ENCODE results near the gene WT1.

Gene WT1

DNA sequence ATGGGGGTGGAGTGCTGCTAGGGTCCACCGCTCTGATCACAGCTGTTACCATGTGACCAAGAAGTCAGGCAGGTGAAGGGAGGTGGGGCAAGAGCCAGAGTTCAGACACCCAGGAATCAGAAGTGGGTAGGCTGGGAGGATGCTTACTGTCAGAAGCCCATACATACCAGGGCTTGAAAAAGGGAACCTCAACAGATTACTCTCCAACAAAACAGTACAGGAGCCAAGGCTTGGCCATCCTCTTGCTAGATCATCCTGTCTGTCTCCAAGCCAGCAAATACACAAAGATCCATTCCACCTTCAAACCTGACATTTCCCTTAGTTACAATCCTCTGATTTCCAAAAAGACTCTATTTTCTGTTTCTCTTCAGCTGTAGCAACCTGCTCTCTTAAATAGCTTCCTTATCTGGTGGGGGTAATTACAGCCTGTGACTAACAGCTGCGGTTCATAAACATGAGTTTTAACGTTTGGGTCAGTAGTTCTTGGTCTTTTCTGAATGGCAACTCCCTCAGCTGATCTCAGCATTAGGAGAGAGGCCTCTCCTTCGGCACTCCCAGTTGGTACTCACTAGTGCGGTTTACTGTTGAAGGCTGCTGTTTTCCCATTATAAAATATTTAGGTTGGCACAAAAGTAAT, 31.1 kb upstream of the WT1 start:
- no peak for DNase-seq (ENCODE audit: low read depth)
- H3K4me3 ChIP-seq (ENCODE audit: low read depth, low read length) = no peak overlapping the region
- TF ChIP-seq, protein P1, sequence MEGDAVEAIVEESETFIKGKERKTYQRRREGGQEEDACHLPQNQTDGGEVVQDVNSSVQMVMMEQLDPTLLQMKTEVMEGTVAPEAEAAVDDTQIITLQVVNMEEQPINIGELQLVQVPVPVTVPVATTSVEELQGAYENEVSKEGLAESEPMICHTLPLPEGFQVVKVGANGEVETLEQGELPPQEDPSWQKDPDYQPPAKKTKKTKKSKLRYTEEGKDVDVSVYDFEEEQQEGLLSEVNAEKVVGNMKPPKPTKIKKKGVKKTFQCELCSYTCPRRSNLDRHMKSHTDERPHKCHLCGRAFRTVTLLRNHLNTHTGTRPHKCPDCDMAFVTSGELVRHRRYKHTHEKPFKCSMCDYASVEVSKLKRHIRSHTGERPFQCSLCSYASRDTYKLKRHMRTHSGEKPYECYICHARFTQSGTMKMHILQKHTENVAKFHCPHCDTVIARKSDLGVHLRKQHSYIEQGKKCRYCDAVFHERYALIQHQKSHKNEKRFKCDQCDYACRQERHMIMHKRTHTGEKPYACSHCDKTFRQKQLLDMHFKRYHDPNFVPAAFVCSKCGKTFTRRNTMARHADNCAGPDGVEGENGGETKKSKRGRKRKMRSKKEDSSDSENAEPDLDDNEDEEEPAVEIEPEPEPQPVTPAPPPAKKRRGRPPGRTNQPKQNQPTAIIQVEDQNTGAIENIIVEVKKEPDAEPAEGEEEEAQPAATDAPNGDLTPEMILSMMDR (IDR thresholded peaks at IDR 0.05; ENCODE audit: control insufficient read depth, extremely low read depth, insufficient read depth) = no peak

DNA sequence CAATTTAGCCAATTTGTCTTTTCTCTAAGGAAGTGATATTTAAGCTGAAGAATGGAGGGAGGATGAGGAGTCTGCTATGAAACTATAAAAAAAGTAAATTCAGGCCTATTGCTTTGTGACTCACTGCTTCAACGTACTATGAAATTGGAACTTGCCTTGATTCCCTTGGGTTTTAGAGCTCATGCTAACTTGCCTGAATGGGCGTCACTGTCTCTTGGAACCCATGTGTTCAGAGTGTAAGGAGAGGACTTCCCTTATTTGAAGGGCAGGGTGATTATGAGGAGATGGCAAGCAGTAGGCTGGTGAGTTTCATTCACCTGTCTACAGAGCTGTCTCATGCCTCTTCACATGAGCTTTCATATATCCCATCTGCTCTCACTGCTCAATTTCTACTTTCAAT, 28.7 kb upstream of the WT1 start:
- no peak for DNase-seq (ENCODE audit: low read depth)
- TF ChIP-seq, protein P1 (IDR thresholded peaks at IDR 0.05; ENCODE audit: control insufficient read depth, extremely low read depth, insufficient read depth) = no peak
- no peak overlapping the region for H3K4me3 ChIP-seq (ENCODE audit: low read depth, low read length)

GRCh38 chr11:32462011-32462690, 26.8 kb upstream of the WT1 start:
- TF ChIP-seq, protein P1 (IDR thresholded peaks at IDR 0.05; ENCODE audit: control insufficient read depth, extremely low read depth, insufficient read depth) = no peak
- H3K4me3 ChIP-seq (ENCODE audit: low read depth, low read length) = no peak overlapping the region
- no peak for DNase-seq (ENCODE audit: low read depth)

DNA sequence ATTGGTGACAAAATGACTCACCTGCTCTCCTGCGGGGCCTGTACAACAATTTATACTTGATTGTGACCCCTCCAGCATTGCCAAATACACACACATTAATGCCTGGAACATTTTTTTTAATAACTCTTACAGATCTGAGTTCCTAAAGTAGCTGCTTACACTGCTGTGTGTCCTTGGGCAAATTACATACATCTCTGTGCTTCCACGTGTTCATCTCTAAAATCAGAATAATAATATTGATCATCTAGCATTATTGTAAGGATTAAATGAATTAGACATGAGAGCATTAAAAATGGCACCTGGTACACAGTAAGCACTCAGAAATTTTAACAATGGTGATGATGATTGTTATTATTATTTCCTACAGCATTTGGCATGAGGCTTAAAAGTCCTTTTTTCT, 21.5 kb upstream of the WT1 start:
- TF ChIP-seq, protein P1 (IDR thresholded peaks at IDR 0.05; ENCODE audit: control insufficient read depth, extremely low read depth, insufficient read depth) = no peak
- no peak for DNase-seq (ENCODE audit: low read depth)
- no peak overlapping the region for H3K4me3 ChIP-seq (ENCODE audit: low read depth, low read length)

- no peak overlapping the region for H3K4me3 ChIP-seq (ENCODE audit: low read depth, low read length)
- TF ChIP-seq, protein P1 (IDR thresholded peaks at IDR 0.05; ENCODE audit: control insufficient read depth, extremely low read depth, insufficient read depth) = no peak
- no peak for DNase-seq (ENCODE audit: low read depth)
These were observed 19.7 kb upstream of the WT1 start for GRCh38 chr11:32454993-32455392.

- no peak overlapping the region for H3K4me3 ChIP-seq (ENCODE audit: low read depth, low read length)
- no peak for DNase-seq (ENCODE audit: low read depth)
These were observed 16.5 kb upstream of the WT1 start for GRCh38 chr11:32451808-32452207.

More at GRCh38 chr11:32451808-32452207, 16.5 kb upstream of the WT1 start:
- TF ChIP-seq, protein P1 (IDR thresholded peaks at IDR 0.05; ENCODE audit: control insufficient read depth, extremely low read depth, insufficient read depth) = no peak

All from LNCaP clone FGC (cell line).